Peyer's patch (tissue), 4 donors: ENCODE results near the gene HEMGN.

ENCODE experiments used
- CTCF ChIP-seq, 6 experiments: fragments of 450-650 bp in 4 of 6; fragments of 200-600 bp in 2 of 6; sonication (generic) in 1 of 6; IDR thresholded peaks; one replicate each; pipeline ENCODE4 v1.5.1; 2017 to 2019; ENCODE audit warnings: antibody characterized with exemption in 6 of 6, mild to moderate bottlenecking in 3 of 6, moderate library complexity in 1 of 6
- POLR2A ChIP-seq, 2 donors: fragments of 450-650 bp; IDR thresholded peaks; one replicate each; pipeline ENCODE4 v1.5.1; 2017; ENCODE audit warnings: antibody characterized with exemption in 2 of 2, mild to moderate bottlenecking in 2 of 2, moderate library complexity in 2 of 2

- TF ChIP-seq POLR2A (IDR thresholded peaks at IDR 0.05) = no peak
- TF ChIP-seq CTCF (IDR thresholded peaks at IDR 0.05) = no peak
Measured at GRCh38 chr9:97895211-97895610, 42.8 kb downstream of the HEMGN start.
